Kidney (tissue), 14 donors: ENCODE measurements around the gene NPAT. TPM values are rescaled to one million over a fixed set of nuclear protein-coding genes. Genes with fewer than 3 reads are reported as not detected.

Experiments used
- DNase-seq, 5 donors: peaks; one replicate each; pipeline ENCODE4 v3.0.0-alpha.2; 2013 to 2020
- FAIRE-seq: peaks from 2 replicates; lab custom pipeline; 2012; peaks lifted over from hg19 to GRCh38; lab: Jason Lieb, UNC
- H3K27ac ChIP-seq, 2 donors: one replicate each; pipeline ENCODE4 v1.7.0; 2013; ENCODE audit warnings: low read depth in 2 of 2, low read length in 2 of 2, inconsistent platforms in 1 of 2
- H3K27me3 ChIP-seq: one replicate; pipeline ENCODE4 v1.7.1; 2013; ENCODE audit warnings: low read length, inconsistent platforms; ENCODE audit not compliant: control insufficient read depth, insufficient read depth
- H3K36me3 ChIP-seq, 3 donors: one replicate each; pipeline versions ENCODE4 v1.7.0 to v1.7.1; 2013; ENCODE audit warnings: low read length in 3 of 3, control low read depth in 1 of 3, inconsistent platforms in 1 of 3; ENCODE audit not compliant: insufficient read depth in 3 of 3, control insufficient read depth in 2 of 3
- H3K4me1 ChIP-seq, 3 donors: one replicate each; pipeline versions ENCODE4 v1.7.0 to v1.7.1; 2013; ENCODE audit warnings: low read length in 3 of 3, inconsistent platforms in 1 of 3, low read depth in 1 of 3; ENCODE audit not compliant: control insufficient read depth in 2 of 3, insufficient read depth in 2 of 3
- H3K4me3 ChIP-seq, 3 donors: one replicate each; pipeline versions ENCODE4 v1.7.0 to v1.8.1; 2013; ENCODE audit warnings: low read length in 3 of 3, control low read depth in 1 of 3, inconsistent platforms in 1 of 3
- H3K9ac ChIP-seq, 3 donors: one replicate each; pipeline versions ENCODE4 v1.7.0 to v1.7.1; 2013; ENCODE audit warnings: low read length in 3 of 3, control low read depth in 1 of 3, inconsistent platforms in 1 of 3
- H3K9me3 ChIP-seq, 3 donors: one replicate each; pipeline versions ENCODE4 v1.7.0 to v1.7.1; 2013; ENCODE audit warnings: low read length in 3 of 3, control low read depth in 1 of 3, inconsistent platforms in 1 of 3; ENCODE audit not compliant: control insufficient read depth in 2 of 3, insufficient read depth in 1 of 3
- intact Hi-C: fragments of 100-400 bp; cut with DNase I; formaldehyde crosslinking; loops from one replicate; pipeline ENCODE4 v1.11.1; 2022
- polyA plus RNA-seq: library from polyadenylated mRNA; stranded (reverse); fragments of 350-450 nt; fragmentation: Illumina TruSeq; extraction: RNeasy Lipid Tissue Mini Kit (QIAGEN cat#74804); gene quantifications from one replicate; pipeline ENCODE4 v1.2.3, GENCODE V29; 2014; ENCODE audit warnings: low read depth, low replicate concordance; ENCODE audit not compliant: insufficient read depth
- total RNA-seq: library from RNA; stranded (reverse); fragmentation: NEBNext Ultra II Directional; extraction: Animal tissue kit (Norgen Biotek cat#: 25700); gene quantifications from one replicate; pipeline ENCODE4 v1.2.1, GENCODE V29; 2021
- TF ChIP-seq, protein P1 (sequence below): IDR thresholded peaks from 3 replicates; pipeline ENCODE4 v1.5.1; 2012; ENCODE audit warnings: mild to moderate bottlenecking, moderate library complexity, borderline replicate concordance; ENCODE audit not compliant: insufficient read depth; ENCODE audit errors: extremely low read depth
- donor health status: control.
- donor health status: control.
- donor health status: control.
- donor health status: control.
- donor health status: control.
- donor health status: DM: yes; HTN: yes; CAD: no.
- donor health status: Normal renal cell carcinoma (clear cell type).

Gene NPAT
- total and polyA plus RNA-seq, 2 donors from 2014 or later, result 2.5 to 17.6 TPM

DNA sequence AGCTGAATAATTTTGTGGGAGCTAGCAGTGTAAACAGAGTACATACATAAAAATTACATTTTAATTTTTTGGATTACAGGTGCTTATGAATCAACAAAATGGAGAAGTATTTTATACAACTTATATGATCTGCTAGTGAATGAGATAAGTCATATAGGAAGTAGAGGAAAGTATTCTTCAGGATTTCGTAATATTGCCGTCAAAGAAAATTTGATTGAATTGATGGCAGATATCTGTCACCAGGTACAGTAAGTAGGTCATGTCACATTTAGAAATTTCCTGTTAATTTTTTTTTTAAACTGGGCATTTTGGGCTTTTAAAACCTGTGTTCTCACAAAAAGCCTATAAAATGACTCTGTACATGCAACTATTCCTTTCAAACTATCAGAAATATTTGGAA, 24.4 kb upstream of the NPAT start:
- H3K9me3 ChIP-seq, result no peaks in the 10 kb centered on the region
- TF ChIP-seq, protein P1, sequence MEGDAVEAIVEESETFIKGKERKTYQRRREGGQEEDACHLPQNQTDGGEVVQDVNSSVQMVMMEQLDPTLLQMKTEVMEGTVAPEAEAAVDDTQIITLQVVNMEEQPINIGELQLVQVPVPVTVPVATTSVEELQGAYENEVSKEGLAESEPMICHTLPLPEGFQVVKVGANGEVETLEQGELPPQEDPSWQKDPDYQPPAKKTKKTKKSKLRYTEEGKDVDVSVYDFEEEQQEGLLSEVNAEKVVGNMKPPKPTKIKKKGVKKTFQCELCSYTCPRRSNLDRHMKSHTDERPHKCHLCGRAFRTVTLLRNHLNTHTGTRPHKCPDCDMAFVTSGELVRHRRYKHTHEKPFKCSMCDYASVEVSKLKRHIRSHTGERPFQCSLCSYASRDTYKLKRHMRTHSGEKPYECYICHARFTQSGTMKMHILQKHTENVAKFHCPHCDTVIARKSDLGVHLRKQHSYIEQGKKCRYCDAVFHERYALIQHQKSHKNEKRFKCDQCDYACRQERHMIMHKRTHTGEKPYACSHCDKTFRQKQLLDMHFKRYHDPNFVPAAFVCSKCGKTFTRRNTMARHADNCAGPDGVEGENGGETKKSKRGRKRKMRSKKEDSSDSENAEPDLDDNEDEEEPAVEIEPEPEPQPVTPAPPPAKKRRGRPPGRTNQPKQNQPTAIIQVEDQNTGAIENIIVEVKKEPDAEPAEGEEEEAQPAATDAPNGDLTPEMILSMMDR, result no peak
- no peaks in the 10 kb centered on the region for H3K27me3 ChIP-seq
- intact Hi-C loops, result no loop called here
- FAIRE-seq (no peak), DNase-seq (no peak)
- peaks cover 3 to 12% (median 6%) of the 10 kb centered on the region in 3 donors for H3K36me3 ChIP-seq
- H3K9ac ChIP-seq, result no peak overlapping the region
- H3K4me1 ChIP-seq, result no peaks in the 10 kb centered on the region
- no peak overlapping the region for H3K4me3 ChIP-seq
- H3K27ac ChIP-seq, result no peak overlapping the region

DNA sequence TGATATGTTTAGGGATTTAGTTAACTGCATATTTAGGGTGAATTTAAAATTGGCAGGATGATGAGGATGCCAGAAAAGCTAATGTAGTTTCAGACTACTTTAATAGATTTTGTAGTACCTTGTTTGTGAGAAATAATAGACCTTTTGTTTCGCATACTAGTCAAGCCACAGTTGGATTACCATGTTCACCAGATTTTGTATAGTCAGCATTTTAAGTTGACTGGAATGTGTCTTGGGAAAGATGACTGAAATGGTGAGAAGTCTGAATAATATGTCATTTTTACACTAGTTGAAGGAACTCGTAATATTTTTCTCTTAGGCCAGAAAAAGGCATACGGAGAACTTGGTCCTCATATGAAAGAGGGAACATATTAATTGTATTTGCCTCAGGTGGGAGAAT, 23.9 kb upstream of the NPAT start:
- FAIRE-seq, result no peak
- H3K36me3 ChIP-seq, result peaks cover 0 to 12% (median 6%) of the 10 kb centered on the region in 3 donors
- no peaks in the 10 kb centered on the region for H3K4me1 ChIP-seq
- H3K27me3 ChIP-seq, result no peaks in the 10 kb centered on the region
- intact Hi-C loops, result no loop called here
- H3K4me3 ChIP-seq, result no peak overlapping the region
- no peaks in the 10 kb centered on the region for H3K9me3 ChIP-seq
- no peak overlapping the region for H3K27ac ChIP-seq
- H3K9ac ChIP-seq, result no peak overlapping the region
- DNase-seq, result no peak
- TF ChIP-seq, protein P1, result no peak

DNA sequence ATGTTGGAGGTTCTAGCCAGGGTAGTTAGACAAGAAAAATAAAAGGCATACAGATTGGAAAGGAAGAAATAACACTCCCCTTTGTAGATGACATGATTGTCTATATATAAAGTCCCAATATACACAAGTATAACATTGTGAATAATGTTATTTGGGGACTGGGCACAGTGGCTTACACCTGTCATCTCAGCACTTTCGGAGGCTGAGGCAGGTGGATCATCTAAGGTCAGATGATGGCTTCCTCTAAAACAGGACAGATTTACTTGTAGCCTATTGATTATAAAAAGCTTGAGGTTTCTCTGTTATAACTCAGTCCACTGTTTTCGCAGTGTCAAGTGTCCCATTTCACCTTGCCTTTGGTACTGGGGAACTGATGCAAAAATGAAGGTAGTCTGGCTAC, 20.0 kb upstream of the NPAT start:
- DNase-seq (no peak), FAIRE-seq (no peak)
- Histone ChIP-seq H3K27me3 (no peaks in the 10 kb centered on the region), H3K9ac (no peak overlapping the region), H3K4me3 (no peak overlapping the region), H3K36me3 (peaks cover 0 to 3% (median 2%) of the 10 kb centered on the region in 3 donors), H3K9me3 (no peaks in the 10 kb centered on the region), H3K4me1 (no peaks in the 10 kb centered on the region), H3K27ac (no peak overlapping the region)
- intact Hi-C loops, result no loop called here
- TF ChIP-seq, protein P1, result no peak
